OCI-LY7 (cell line): ENCODE results near the gene DMC1.
"Not testable (repeated sequence)": the region's sequence is repeated elsewhere in the genome, so short reads cannot be mapped to it uniquely, and the experiment has no call there.

Experiments used
- CTCF ChIP-seq: fragments of 200-600 bp; sonication (generic); conservative IDR thresholded peaks from 2 replicates; pipeline ENCODE4 v1.5.1; 2014; ENCODE audit warnings: mild to moderate bottlenecking, antibody characterized with exemption, low read length, moderate library complexity, mixed read lengths
- EZH2phosphoT487 ChIP-seq: fragments of 200-600 bp; sonication (generic); IDR thresholded peaks from 2 replicates; pipeline ENCODE4 v1.6.1; 2018; ENCODE audit warnings: low read depth, borderline replicate concordance, mild to moderate bottlenecking, mixed run types, antibody characterized with exemption, low read length, moderate library complexity, mixed read lengths

- TF ChIP-seq CTCF, EZH2phosphoT487: not testable (repeated sequence)
Measured at GRCh38 chr22:38582923-38583322, 12.9 kb upstream of the DMC1 start.
